ENCODE results near the gene PAX5. TPM values are rescaled to one million over a fixed set of nuclear protein-coding genes. Genes with fewer than 3 reads are reported as not detected.

PAX5 gene
- total RNA-seq, 1 donor from 2014 or later: 0.32 TPM

DNA sequence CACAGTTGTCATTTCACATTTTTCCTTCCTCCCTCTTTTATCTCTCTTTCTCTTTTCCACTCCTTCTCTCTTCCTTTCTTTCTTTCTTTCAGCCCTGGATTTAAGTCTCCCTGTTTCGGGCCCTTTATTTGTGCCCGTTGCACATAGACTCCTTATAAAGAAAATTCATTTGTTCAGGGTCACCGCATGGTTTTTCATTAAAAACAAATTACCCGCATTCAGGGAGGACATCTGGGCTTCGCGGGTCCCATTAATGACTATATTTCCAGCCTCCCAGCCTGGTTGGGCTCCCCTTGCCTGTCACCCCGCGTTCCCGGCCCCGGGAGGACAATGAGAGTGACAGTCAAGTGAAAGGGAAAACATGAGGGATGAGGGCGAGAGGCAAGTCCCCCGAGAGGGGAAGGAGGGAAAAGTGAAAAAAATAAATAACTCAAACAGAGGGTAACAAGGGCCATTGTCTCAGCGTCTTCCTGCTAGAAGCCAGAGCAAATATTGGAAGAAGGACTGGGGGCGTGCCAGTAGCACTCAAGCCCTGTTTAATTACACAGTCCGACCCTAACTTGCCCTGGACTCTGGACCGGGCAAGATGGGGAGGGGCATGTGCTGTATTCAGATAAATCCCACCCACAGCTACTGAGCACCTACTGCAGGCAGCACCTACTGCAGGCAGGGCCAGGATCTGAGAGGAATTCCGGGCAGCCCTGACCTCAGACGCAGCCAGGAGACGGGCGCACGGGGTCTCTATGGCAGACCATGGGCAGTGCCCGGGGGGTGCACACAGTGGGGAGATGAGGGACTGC, 166.2 kb downstream of the PAX5 start:
- intact Hi-C loops (cut with micrococcal nuclease): no loop called here

- intact Hi-C loops (cut with micrococcal nuclease): no loop called here
Observed at GRCh38 chr9:36867241-36867640, 166.8 kb downstream of the PAX5 start.

DNA sequence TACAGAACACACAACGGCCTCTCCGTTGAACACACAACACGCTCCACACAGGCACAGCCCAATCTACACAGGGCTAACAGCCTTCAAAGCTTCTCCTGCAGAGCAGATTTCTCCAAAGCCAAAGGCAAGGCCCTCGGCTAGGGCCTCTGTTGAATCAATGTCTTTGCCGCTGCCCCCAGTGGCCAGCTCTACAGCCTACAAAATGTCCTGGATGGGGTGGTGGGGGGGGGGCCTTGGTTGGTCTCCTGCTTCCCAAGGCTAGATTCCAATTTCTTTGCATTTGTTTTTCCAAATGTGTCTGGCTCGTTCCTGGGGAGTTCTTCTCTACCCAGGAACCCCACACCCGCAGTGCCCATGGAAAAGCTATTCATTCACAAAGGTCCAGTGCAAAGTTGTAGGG, 167.2 kb downstream of the PAX5 start:
- intact Hi-C loops (cut with micrococcal nuclease): no loop called here

GRCh38 chr9:36865731-36866635, 168.1 kb downstream of the PAX5 start:
- intact Hi-C loops (cut with micrococcal nuclease): no loop called here

DNA sequence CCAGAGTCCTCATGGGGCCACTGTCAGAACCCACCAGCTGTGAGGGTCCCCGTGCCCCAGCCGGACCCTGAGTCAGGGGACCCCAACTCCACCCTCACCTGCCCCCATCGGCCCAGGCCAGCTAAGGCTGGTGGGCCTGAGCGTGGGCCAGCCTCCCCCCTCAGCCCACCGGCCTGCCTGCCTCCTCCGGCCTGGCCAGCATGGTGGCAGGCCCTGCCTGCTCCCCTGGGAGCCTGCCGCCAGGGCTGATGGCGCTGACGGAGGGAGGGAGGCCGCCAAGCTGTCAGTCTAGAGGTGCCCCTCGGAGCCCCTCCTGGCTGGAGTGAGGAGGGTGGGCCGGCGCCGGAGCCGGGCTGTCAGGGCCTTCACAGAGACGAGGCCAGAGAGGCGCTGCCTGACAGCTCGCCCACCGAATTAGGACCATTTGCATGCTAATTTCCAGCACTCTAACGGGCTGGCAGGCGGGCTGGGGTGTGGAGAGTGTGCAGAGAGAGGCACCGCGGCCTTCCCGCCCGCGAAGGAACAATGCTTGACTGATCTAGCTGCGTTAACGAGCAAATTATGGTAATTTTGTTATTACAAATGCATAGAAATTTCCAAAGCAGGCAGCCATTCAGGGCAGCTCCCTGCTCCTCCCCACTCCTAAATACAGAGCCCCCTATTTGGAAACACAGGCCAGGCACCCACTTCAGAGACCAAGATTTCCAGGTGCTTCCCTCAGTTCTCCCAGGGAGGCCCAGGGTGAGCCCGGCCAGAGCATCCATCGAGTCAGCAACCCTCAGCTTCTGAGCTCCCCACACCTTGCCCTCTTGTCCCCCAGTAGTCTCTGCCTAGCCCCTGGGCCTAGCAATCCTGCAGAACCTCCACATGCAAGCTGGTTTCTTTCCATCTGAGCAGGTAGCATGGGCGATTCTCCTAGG, 169.3 kb downstream of the PAX5 start:
- intact Hi-C loops (cut with micrococcal nuclease): no loop called here

DNA sequence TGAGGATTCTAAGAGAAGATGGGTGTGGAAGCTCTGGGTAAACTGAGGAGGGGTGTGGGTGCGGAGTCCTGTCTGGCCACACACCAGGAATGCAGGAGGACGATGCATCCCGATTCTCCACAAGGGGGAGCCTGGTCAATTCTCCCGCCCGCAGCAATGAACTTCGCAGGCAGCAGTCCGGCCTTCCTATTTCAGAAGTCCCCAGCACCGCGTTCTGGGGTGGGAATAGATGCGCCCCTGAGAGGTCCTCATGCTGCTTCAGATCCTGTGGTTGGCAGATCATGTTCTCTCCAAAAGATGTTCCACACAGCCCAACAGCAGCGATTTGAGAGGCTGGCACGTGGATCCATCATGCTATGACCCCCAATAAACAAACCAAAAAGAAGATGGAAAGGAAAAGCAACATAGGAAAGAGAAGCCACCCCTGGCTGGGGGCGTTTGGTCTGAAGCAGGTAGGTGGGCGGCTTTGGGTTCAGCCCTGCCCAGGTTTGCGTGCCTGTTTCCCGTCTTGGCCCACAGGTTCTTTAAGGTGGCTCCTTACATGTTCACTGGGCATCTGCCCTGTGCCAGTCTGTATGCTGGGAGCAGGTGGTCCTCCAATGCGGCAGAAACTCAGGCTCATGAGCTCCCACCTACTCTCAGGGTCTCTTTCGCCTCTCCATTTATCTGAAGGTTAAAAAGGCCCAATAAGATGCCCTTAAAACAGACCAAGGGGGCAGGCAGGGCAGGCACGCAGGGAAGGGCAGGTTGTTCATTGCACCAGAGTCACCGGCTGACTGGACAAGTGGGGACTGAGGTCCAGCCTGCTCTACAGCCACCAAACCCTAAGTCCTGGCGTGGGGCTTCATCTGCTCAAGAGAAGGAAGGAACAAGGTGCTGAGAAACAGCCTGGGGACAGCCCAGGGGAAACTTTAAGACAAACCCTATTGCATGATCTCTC, 171.6 kb downstream of the PAX5 start:
- intact Hi-C loops (cut with micrococcal nuclease): no loop called here

DNA sequence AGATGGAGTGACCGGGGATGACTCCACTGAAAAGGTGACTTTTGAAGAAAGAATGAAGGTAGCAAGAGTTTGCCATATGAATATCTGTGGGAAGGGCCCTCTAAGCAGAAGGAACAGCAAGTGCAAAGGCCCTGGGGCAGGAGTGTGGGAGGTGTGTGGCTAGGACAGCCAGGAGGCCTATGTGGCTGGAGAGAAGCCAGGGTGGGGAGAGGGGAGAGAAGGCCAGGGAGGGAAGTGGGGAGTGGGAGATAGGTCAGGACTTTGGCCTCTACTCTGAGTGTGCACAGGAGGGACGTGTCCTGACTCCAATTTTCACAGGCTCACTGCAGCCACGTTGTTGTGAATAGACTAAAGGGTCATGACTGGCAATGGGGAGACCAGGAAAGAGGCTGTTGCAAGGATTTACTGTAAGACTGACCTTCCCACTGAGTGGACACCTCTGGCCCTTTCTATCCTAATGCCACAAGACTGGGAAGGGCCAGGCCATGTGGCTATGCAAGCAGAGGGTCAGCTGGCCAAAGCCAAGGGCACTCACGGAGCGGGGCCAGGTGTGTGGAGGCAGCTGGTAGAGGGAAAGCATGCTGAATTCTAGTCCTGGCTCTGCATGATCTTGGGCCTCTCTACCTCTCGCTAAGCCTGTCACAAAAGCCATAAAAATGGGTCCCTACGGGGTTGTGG, 172.4 kb downstream of the PAX5 start:
- intact Hi-C loops (cut with micrococcal nuclease): no loop called here

GRCh38 chr9:36858805-36859375, 175.2 kb downstream of the PAX5 start:
- intact Hi-C loops (cut with micrococcal nuclease): no loop called here

GRCh38 chr9:36855448-36856315, 178.4 kb downstream of the PAX5 start:
- intact Hi-C loops (cut with micrococcal nuclease): no loop called here

DNA sequence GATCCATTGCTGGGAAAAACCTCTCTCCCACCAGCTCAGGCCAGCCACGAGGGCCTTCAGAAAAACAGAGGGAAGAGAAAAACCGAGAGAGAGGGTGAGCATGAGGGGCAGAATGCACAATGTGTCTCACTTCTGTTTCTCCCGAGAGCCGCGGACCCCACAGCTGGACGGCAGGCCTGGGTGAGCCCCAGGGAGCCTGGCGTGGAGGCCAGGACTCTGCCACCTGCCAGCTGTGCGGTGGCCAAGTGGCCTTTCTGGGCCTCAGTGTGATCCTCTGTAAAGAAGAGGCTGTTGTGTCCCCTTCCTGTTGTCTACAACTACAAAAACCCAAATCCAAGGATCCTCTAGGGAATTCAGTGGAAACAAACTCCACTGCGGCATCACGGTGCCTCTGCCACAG, 179.3 kb downstream of the PAX5 start:
- intact Hi-C loops (cut with micrococcal nuclease): no loop called here

DNA sequence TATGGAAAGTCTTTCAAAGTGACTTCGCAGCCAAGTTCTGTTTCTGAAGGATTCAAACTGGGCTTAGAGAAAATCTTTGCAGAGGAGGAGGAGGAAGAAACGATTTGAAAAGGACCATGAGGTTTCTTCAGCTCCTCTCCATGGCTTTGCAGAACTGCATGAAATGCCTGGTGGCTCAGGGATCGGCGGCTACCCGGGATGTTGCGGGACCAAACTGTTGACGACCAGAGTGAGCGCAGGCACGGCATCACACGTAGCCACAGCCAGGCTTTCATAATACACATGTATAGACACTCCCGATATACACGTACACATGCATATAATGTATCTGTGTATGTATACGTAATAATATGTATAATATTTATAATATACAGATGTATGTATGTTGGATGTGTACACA, 180.0 kb downstream of the PAX5 start:
- intact Hi-C loops (cut with micrococcal nuclease): no loop called here

- intact Hi-C loops (cut with micrococcal nuclease): no loop called here
Observed at GRCh38 chr9:36853233-36853632, 180.8 kb downstream of the PAX5 start.

DNA sequence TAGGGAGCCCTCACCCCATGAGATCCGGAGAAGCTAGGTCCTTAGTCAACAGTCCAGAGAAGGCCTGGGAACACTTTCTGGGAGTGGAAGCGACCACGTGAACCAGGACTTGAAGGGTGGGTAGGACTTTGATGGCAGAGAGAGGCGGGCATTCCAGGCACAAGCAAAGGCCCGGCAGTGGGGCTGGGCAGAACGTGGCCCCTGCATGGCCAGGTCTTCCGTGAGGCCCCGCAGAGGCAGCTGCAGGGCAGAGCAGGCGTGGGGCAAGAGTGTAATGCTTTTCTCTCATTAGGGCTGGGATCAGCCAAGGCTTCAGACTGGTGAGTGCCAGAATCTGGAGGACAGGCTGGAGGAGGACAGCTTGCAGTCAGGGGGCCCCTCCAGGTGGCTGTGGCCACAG, 184.1 kb downstream of the PAX5 start:
- intact Hi-C loops (cut with micrococcal nuclease): no loop called here

- intact Hi-C loops (cut with micrococcal nuclease): no loop called here
Observed at GRCh38 chr9:36848946-36849345, 185.1 kb downstream of the PAX5 start.

DNA sequence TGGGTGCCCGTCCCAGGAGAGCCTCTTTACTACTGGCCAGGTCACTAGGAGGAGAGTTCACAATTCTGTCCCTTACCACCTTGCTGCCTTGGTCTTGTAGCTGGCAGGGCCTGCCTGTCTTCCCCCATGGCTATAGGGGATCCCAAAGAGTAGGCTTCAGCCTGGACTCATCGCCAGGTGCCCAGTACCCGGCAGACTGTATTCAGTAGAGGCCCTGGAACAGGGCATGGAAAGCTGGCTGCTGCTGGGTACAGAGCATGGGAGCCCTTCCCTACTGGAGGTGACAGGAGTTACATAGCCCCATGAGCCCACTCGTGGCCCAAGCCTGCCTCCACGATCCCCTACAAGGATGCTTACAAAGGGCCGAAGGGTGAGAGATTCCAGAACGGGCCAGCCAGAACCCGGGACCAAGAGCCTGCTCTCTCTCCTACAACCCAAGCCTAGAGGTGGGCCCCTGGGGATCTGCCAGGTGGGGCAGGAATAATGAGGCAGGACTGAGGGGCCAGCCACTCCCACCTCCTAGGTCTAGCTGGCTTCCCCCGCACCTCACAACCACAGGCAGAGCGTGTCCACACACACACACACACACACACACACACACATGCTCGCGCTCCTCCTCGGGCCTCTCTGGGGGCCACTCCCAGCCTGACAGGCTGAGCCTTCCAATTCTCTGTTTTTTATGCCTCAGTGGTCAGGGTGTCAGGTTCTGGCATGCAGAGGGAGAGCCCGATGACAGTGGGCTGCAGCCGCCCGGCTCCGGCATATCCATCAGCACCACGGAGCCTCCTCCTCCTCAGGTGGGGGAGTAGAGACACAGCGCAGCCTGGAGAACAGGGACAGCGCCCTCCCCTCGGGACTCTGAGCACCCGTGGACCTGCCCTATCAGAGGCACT, 186.0 kb downstream of the PAX5 start:
- intact Hi-C loops (cut with micrococcal nuclease): no loop called here

DNA sequence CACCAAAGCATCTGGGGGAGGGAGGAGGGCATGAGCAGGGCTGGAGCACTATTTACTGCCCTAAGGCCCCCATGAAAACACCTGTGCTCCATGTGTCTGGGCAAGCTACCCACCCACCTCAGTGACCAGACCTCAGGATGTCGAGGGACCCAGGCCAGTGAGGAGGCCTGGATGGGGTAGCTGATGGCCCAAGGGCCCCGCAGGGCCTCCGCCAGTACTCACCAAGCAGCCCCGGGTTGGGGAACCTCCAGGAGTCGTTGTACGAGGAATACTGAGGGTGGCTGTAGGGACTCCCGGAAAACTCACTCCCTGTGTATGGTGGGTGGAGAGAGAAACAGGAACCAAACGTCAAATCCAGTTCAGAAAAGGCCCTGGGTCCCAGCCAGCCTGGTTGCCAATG, 187.4 kb downstream of the PAX5 start:
- intact Hi-C loops (cut with micrococcal nuclease): no loop called here

DNA sequence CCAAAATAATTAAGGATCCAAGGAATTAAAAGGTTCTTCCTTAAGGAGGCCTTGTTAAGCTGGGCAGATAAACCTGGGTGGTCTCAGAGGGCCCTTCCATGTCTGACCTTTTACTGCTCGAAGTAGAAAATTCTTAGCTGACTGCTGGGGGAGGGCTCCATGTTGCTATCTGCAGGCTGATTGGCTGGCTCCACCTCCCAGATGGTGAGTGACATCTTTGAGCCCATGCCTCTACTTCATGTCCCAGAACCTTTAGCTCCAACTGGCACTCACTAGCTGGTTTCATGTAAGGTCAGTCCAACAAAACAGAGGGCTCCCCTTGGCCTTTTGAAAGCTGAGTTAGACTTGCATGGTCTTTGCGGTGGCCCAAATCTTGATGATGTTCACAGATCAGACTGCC, 188.2 kb downstream of the PAX5 start:
- intact Hi-C loops (cut with micrococcal nuclease): no loop called here

Data from T-helper 1 cell treated with Interleukin-12 subunit alpha and Interleukin-12 subunit beta and Interleukin-4 antibody, amounts not matched to agents 30 ng/mL and 1 ng/mL, for 36 hours (primary cell).